Endothelial cell of umbilical vein (primary cell): ENCODE results near the gene ZMIZ1. TPM values are rescaled to one million over a fixed set of nuclear protein-coding genes. Genes with fewer than 3 reads are reported as not detected.

Experiments used
- BruUV-seq: library from RNA; stranded (reverse); fragments of 400-500 nt; replicated peaks from 2 replicates; lab custom pipeline; 2021; lab: Mats Ljungman, UMichigan
- CTCF ChIA-PET: fragments of 300-600, 350-600 bp; sonication (Branson Sonifier 250); formaldehyde crosslinking; loops from one replicate; lab custom pipeline; 2021; ENCODE audit warnings: antibody characterized with exemption, inconsistent platforms; lab: Charles Lee
- POLR2A ChIA-PET: fragments of 300-600, 350-600 bp; sonication (Branson Sonifier 250); formaldehyde crosslinking; loops from one replicate; lab custom pipeline; 2021; ENCODE audit warnings: antibody characterized with exemption, inconsistent platforms; lab: Charles Lee
- DNase-seq: peaks from one replicate; pipeline ENCODE4 v3.0.0-alpha.2; 2011; ENCODE audit warnings: low read depth, low spot score
- FAIRE-seq: peaks from 2 replicates; lab custom pipeline; 2011; peaks lifted over from hg19 to GRCh38; lab: Jason Lieb, UNC
- H2AFZ ChIP-seq: 2 replicates; pipeline ENCODE4 v1.6.0; 2012; ENCODE audit warnings: low read depth, low read length, control low read depth, inconsistent platforms
- H3K27ac ChIP-seq: 2 replicates; pipeline ENCODE4 v1.5.1; 2011; ENCODE audit warnings: low read depth, mild to moderate bottlenecking, control low read depth, low read length, moderate library complexity; ENCODE audit not compliant: insufficient read depth
- H3K27me3 ChIP-seq, 2 experiments: 2 replicates each; pipeline versions ENCODE4 v1.6.0 to v1.6.1; 2011; ENCODE audit warnings: low read length in 2 of 2, mixed read lengths in 1 of 2; ENCODE audit not compliant: control insufficient read depth in 2 of 2, insufficient read depth in 2 of 2
- H3K36me3 ChIP-seq, 2 experiments: 2 replicates in 1 of 2; 3 replicates in 1 of 2; pipeline ENCODE4 v1.5.1; 2011; ENCODE audit warnings: low read length in 2 of 2, mild to moderate bottlenecking in 1 of 2, moderate library complexity in 1 of 2; ENCODE audit not compliant: control insufficient read depth in 2 of 2, insufficient read depth in 2 of 2; ENCODE audit errors: extremely low read depth in 1 of 2
- H3K4me1 ChIP-seq: 3 replicates; pipeline ENCODE4 v1.5.1; 2011; ENCODE audit warnings: mild to moderate bottlenecking, low read length; ENCODE audit not compliant: control insufficient read depth, insufficient read depth; ENCODE audit errors: extremely low read depth
- H3K4me2 ChIP-seq: 2 replicates; pipeline ENCODE4 v1.6.1; 2011; ENCODE audit warnings: low read length, control low read depth, mixed read lengths; ENCODE audit not compliant: insufficient read depth
- H3K4me3 ChIP-seq, 3 experiments: fragments of 200-600 bp in 1 of 3; sonication (generic), shearing (Covaris generic) in 1 of 3; replicated peaks in 1 of 3; 2 replicates each; pipeline ENCODE4 v1.5.1; 2011 to 2016; ENCODE audit warnings: control low read depth in 3 of 3, low read length in 3 of 3, mild to moderate bottlenecking in 2 of 3, inconsistent platforms in 1 of 3, low read depth in 1 of 3, moderate library complexity in 1 of 3; ENCODE audit not compliant: insufficient read depth in 1 of 3
- H3K79me2 ChIP-seq: 2 replicates; pipeline ENCODE4 v1.6.0; 2012; ENCODE audit warnings: low read length, inconsistent platforms; ENCODE audit not compliant: control insufficient read depth, insufficient read depth
- H3K9ac ChIP-seq: replicated peaks from 2 replicates; pipeline ENCODE3; 2011; ENCODE audit warnings: low read length, control low read depth; ENCODE audit not compliant: insufficient read depth; ENCODE audit errors: extremely low read depth
- H3K9me1 ChIP-seq: replicated peaks from 3 replicates; pipeline ENCODE4 v1.6.0; 2011; ENCODE audit warnings: mild to moderate bottlenecking, low read length; ENCODE audit not compliant: control insufficient read depth, insufficient read depth; ENCODE audit errors: extremely low read depth
- H3K9me3 ChIP-seq: replicated peaks from 2 replicates; pipeline ENCODE4 v1.5.1; 2012; ENCODE audit warnings: low read length, inconsistent platforms; ENCODE audit not compliant: control insufficient read depth, insufficient read depth
- H4K20me1 ChIP-seq: replicated peaks from 2 replicates; pipeline ENCODE3; 2011; ENCODE audit warnings: mild to moderate bottlenecking, low read length; ENCODE audit not compliant: control insufficient read depth, insufficient read depth; ENCODE audit errors: extremely low read depth
- CTCF ChIP-seq, 2 donors: IDR thresholded peaks; 1 replicate in 1 of 2; 2 replicates in 1 of 2; pipeline ENCODE4 v1.5.1; 2011; ENCODE audit warnings: low read length in 2 of 2, mild to moderate bottlenecking in 2 of 2, moderate library complexity in 2 of 2, control low read depth in 1 of 2, inconsistent platforms in 1 of 2, low read depth in 1 of 2; ENCODE audit not compliant: insufficient read depth in 1 of 2; ENCODE audit errors: extremely low read depth in 1 of 2
- EZH2 ChIP-seq: IDR thresholded peaks from 2 replicates; pipeline ENCODE4 v1.6.1; 2012; ENCODE audit warnings: borderline replicate concordance, low read depth, mild to moderate bottlenecking, moderate library complexity, low read length, inconsistent platforms; ENCODE audit not compliant: severe bottlenecking
- FOS ChIP-seq: IDR thresholded peaks from 2 replicates; pipeline ENCODE4 v1.6.1; 2011; ENCODE audit warnings: mild to moderate bottlenecking, low read length, moderate library complexity, borderline replicate concordance; ENCODE audit not compliant: insufficient read depth
- GATA2 ChIP-seq: IDR thresholded peaks from 2 replicates; pipeline ENCODE4 v1.7.0; 2011; ENCODE audit warnings: low read depth, mild to moderate bottlenecking, moderate library complexity, mixed read lengths, low read length; ENCODE audit not compliant: insufficient read length, insufficient read depth
- JUN ChIP-seq: IDR thresholded peaks from 2 replicates; pipeline ENCODE4 v1.6.1; 2011; ENCODE audit warnings: borderline replicate concordance, low read depth; ENCODE audit not compliant: insufficient read length, insufficient read depth
- MYC ChIP-seq: IDR thresholded peaks from one replicate; pipeline ENCODE4 v1.6.1; 2011; ENCODE audit warnings: mild to moderate bottlenecking, low read depth, low read length
- POLR2A ChIP-seq: IDR thresholded peaks from 2 replicates; pipeline ENCODE4 v1.6.1; 2012; ENCODE audit warnings: low read depth, mild to moderate bottlenecking, control low read depth, low read length
- POLR2AphosphoS5 ChIP-seq: IDR thresholded peaks from 2 replicates; pipeline ENCODE4 v1.6.1; 2012; ENCODE audit warnings: low read depth, mild to moderate bottlenecking, control low read depth, low read length, moderate library complexity; ENCODE audit not compliant: insufficient read depth
- dilution Hi-C: fragments of 300-500 bp; cut with MboI; formaldehyde crosslinking; loops from one replicate; pipeline ENCODE4 v1.15.0; 2019; ENCODE audit warnings: low sequenced_read_pairs; ENCODE audit not compliant: extremely low pct_ligation_motif_present
- intact Hi-C: fragments of 100-400 bp; cut with micrococcal nuclease; formaldehyde crosslinking; loops from one replicate; pipeline ENCODE4 v1.10.0; 2022
- polyA plus RNA-seq, 4 experiments: library from polyadenylated mRNA; depleted of rRNA in 3 of 4; stranded (reverse) in 3 of 4; unstranded in 1 of 4; fragments of >200 nt; gene quantifications; 2 replicates each; pipeline versions ENCODE4 v1.2.1 to v1.2.3, GENCODE V29; 2011 to 2012; ENCODE audit warnings: missing spikeins in 1 of 4
- total RNA-seq: library from RNA; stranded (reverse); gene quantifications from 2 replicates; pipeline ENCODE4 v1.2.3, GENCODE V29; 2021

Gene ZMIZ1
- total and polyA plus RNA-seq, 2 donors (not counting 3 experiments of a cell fraction or from before 2014, with no cell fraction given) = 12.5 to 46.7 TPM

GRCh38 chr10:79203833-79204232 lies 135.1 kb downstream of the ZMIZ1 start:
- no peaks in the 10 kb centered on the region for H4K20me1 ChIP-seq
- POLR2A ChIA-PET = no interaction called here
- H3K4me1 ChIP-seq = no peaks in the 10 kb centered on the region
- TF ChIP-seq MYC = no peak
- no peak for TF ChIP-seq POLR2A
- TF ChIP-seq CTCF (IDR thresholded peaks at IDR 0.05; ENCODE audit: extremely low read depth in 1 of 2, insufficient read depth in 1 of 2, low read depth in 1 of 2, low read length in 2 of 2) = no peak
- no peak for TF ChIP-seq POLR2AphosphoS5
- no peak overlapping the region for H2AFZ ChIP-seq
- dilution Hi-C loops (no loop called here), intact Hi-C loops (loop anchor here (2.0 kb wide), 1 partner anchor 39 kb away; no protein-coding TSS in a partner anchor)
- CTCF ChIA-PET = interaction anchor here (0.9 to 1.8 kb wide), 7 partner anchors 9 to 1157 kb away, joined by 3 to 5 read pairs (median 3); no protein-coding TSS in a partner anchor
- BruUV-seq = no TSS peak
- no peak overlapping the region for H3K27ac ChIP-seq
- H3K36me3 ChIP-seq = peaks cover 0 to 42% of the 10 kb centered on the region in 2 experiments
- FAIRE-seq (no peak), DNase-seq (no peak)
- no peak overlapping the region for H3K4me3 ChIP-seq
- H3K79me2 ChIP-seq = no peaks in the 10 kb centered on the region
- no peak overlapping the region for H3K9ac ChIP-seq
- H3K4me2 ChIP-seq = no peak overlapping the region
- no peaks in the 10 kb centered on the region for H3K27me3 ChIP-seq
- no peaks in the 10 kb centered on the region for H3K9me1 ChIP-seq
- no peaks in the 10 kb centered on the region for H3K9me3 ChIP-seq

GRCh38 chr10:79206300-79207095 lies 137.7 kb downstream of the ZMIZ1 start:
- no peak for FAIRE-seq
- BruUV-seq = no TSS peak
- peaks cover 0 to 54% of the 10 kb centered on the region in 2 experiments for H3K36me3 ChIP-seq

More at GRCh38 chr10:79206300-79207095, 137.7 kb downstream of the ZMIZ1 start:
- no peak for TF ChIP-seq JUN
- TF ChIP-seq EZH2 = no peak
- no peak for TF ChIP-seq FOS
- TF ChIP-seq GATA2 = no peak
- no peak for TF ChIP-seq MYC
- no peak for TF ChIP-seq POLR2AphosphoS5
- TF ChIP-seq POLR2A = no peak
- no peak for TF ChIP-seq CTCF (IDR thresholded peaks at IDR 0.05; ENCODE audit: extremely low read depth in 1 of 2, insufficient read depth in 1 of 2, low read depth in 1 of 2, low read length in 2 of 2)
- Histone ChIP-seq H3K79me2 (no peaks in the 10 kb centered on the region), H3K4me3 (no peak overlapping the region), H3K9me3 (no peaks in the 10 kb centered on the region), H3K4me1 (no peaks in the 10 kb centered on the region), H3K4me2 (no peak overlapping the region), H2AFZ (no peak overlapping the region), H3K9me1 (no peaks in the 10 kb centered on the region), H3K27ac (no peak overlapping the region), H4K20me1 (no peaks in the 10 kb centered on the region), H3K27me3 (no peaks in the 10 kb centered on the region), H3K9ac (no peak overlapping the region)
- ChIA-PET POLR2A (no interaction called here), CTCF (interaction anchor here (1.4 kb wide), 1 partner anchor 11 kb away, joined by 6 read pairs; no protein-coding TSS in a partner anchor)
- DNase-seq = no peak
- dilution Hi-C loops (no loop called here), intact Hi-C loops (no loop called here)
